K562 (cell line): ENCODE data around the gene PFKP. TPM values are rescaled to one million over a fixed set of nuclear protein-coding genes. Genes with fewer than 3 reads are reported as not detected.

Experiments used
- ATAC-seq: fragments of 200-7000 bp; cut with Tn5 transposase; 3 replicates; pipeline ENCODE4 v1.9.1; 2020; ENCODE audit warnings: moderate library complexity
- BruUV-seq: library from RNA; stranded (reverse); fragments of 400-500 nt; replicated peaks from 2 replicates; lab custom pipeline; 2021; lab: Mats Ljungman, UMichigan
- CTCF ChIA-PET: fragments of 300-600 bp; formaldehyde crosslinking; extraction: SDS; loops from one replicate; lab custom pipeline; 2021; ENCODE audit warnings: low intra/inter-chr PET ratio; lab: Yijun Ruan, JAX
- POLR2A ChIA-PET: fragments of 300-600, 350-650 bp; sonication (Branson Sonifier 250); formaldehyde crosslinking; extraction: SDS; loops from one replicate; lab custom pipeline; 2021; ENCODE audit warnings: antibody characterized with exemption, inconsistent platforms; lab: Yijun Ruan, JAX
- DNase-seq, 4 experiments: peaks; one replicate each; pipeline versions ENCODE4 v3.0.0 to v3.0.0-alpha.2; 2011 to 2018; ENCODE audit warnings: low spot score in 3 of 4, mixed read lengths in 3 of 4; ENCODE audit errors: extremely low read depth in 1 of 4
- FAIRE-seq: peaks from 2 replicates; lab custom pipeline; 2011; peaks lifted over from hg19 to GRCh38; lab: Jason Lieb, UNC
- H2AFZ ChIP-seq: 2 replicates; pipeline ENCODE4 v1.6.0; 2011; ENCODE audit warnings: low read depth, low read length, control low read depth, inconsistent platforms
- H3K27ac ChIP-seq: fragments of 200-600 bp; 3 replicates; pipeline ENCODE4 v1.8.0; 2011; ENCODE audit warnings: low read depth, mild to moderate bottlenecking, control low read depth, inconsistent platforms, low read length, moderate library complexity, mixed read lengths; ENCODE audit errors: extremely low read depth
- H3K27me3 ChIP-seq, 2 experiments: fragments of 300-600 bp in 1 of 2; 2 replicates in 1 of 2; 3 replicates in 1 of 2; pipeline versions ENCODE4 v1.6.0 to v1.8.0; 2011; ENCODE audit warnings: inconsistent platforms in 2 of 2, low read length in 2 of 2, mild to moderate bottlenecking in 1 of 2, mixed read lengths in 1 of 2, moderate library complexity in 1 of 2; ENCODE audit not compliant: control insufficient read depth in 2 of 2, insufficient read depth in 2 of 2
- H3K36me3 ChIP-seq: fragments of 300-600 bp; 3 replicates; pipeline ENCODE4 v1.8.0; 2011; ENCODE audit warnings: mild to moderate bottlenecking, low read length, inconsistent platforms; ENCODE audit not compliant: control insufficient read depth, insufficient read depth
- H3K4me1 ChIP-seq, 2 experiments: fragments of 200-600 bp in 1 of 2; replicated peaks in 1 of 2; 2 replicates in 1 of 2; 3 replicates in 1 of 2; pipeline versions ENCODE4 v1.5.1 to v1.8.0; 2011; ENCODE audit warnings: inconsistent platforms in 2 of 2, low read length in 2 of 2, mild to moderate bottlenecking in 1 of 2, mixed read lengths in 1 of 2, moderate library complexity in 1 of 2; ENCODE audit not compliant: control insufficient read depth in 2 of 2, insufficient read depth in 2 of 2
- H3K4me2 ChIP-seq: 2 replicates; pipeline ENCODE4 v1.6.1; 2011; ENCODE audit warnings: low read length, control low read depth, inconsistent platforms, mixed read lengths; ENCODE audit not compliant: insufficient read depth
- H3K4me3 ChIP-seq: fragments of 200-600 bp; sonication (generic), shearing (Covaris generic); 2 replicates; pipeline ENCODE4 v1.5.1; 2016; ENCODE audit warnings: control low read depth, inconsistent platforms
- H3K79me2 ChIP-seq: fragments of 200-600 bp; 3 replicates; pipeline ENCODE4 v1.8.0; 2011; ENCODE audit warnings: low read length, inconsistent platforms; ENCODE audit not compliant: control insufficient read depth, insufficient read depth
- H3K9ac ChIP-seq, 2 experiments: 2 replicates each; pipeline versions ENCODE4 v1.6.0 to v1.6.1; 2011; ENCODE audit warnings: low read depth in 2 of 2, low read length in 2 of 2, control low read depth in 1 of 2, inconsistent platforms in 1 of 2, mild to moderate bottlenecking in 1 of 2, mixed read lengths in 1 of 2; ENCODE audit not compliant: insufficient read depth in 1 of 2
- H3K9me1 ChIP-seq: one replicate; pipeline ENCODE4 v1.6.0; 2011; ENCODE audit warnings: inconsistent platforms, mild to moderate bottlenecking, low read length, moderate library complexity; ENCODE audit not compliant: control insufficient read depth, insufficient read depth
- H3K9me3 ChIP-seq: replicated peaks from 2 replicates; pipeline ENCODE4 v1.5.1; 2011; ENCODE audit warnings: low read depth, low read length, inconsistent platforms; ENCODE audit not compliant: control insufficient read depth, insufficient read depth
- H4K20me1 ChIP-seq: replicated peaks from 2 replicates; pipeline ENCODE4 v1.6.1; 2011; ENCODE audit warnings: low read length, inconsistent platforms, mixed read lengths; ENCODE audit not compliant: control insufficient read depth, insufficient read depth
- ELK3 ChIP-seq: fragments of 450-650 bp; formaldehyde crosslinking; IDR thresholded peaks from 2 replicates; pipeline ENCODE4 v1.4.0; 2020; ENCODE audit warnings: mild to moderate bottlenecking
- KLF6 ChIP-seq: fragments of 250-450 bp; sonication (Bioruptor Pico); IDR thresholded peaks from 2 replicates; pipeline ENCODE4 v1.4.0; 2020; ENCODE audit warnings: mild to moderate bottlenecking, moderate library complexity, borderline replicate concordance
- MEF2A ChIP-seq: IDR thresholded peaks from 2 replicates; pipeline ENCODE4 v1.6.1; 2011; ENCODE audit warnings: low read depth, mild to moderate bottlenecking, low read length, moderate library complexity; ENCODE audit not compliant: control insufficient read depth
- NCOA4 ChIP-seq: fragments of 450-650 bp; IDR thresholded peaks from 2 replicates; pipeline ENCODE4 v1.6.1; 2018; ENCODE audit warnings: mild to moderate bottlenecking; ENCODE audit not compliant: partially characterized antibody
- NFYB ChIP-seq: IDR thresholded peaks from 2 replicates; pipeline ENCODE4 v1.6.1; 2011; ENCODE audit warnings: mild to moderate bottlenecking, moderate library complexity; ENCODE audit not compliant: insufficient read length; ENCODE audit errors: extremely low read depth
- NR4A1 ChIP-seq, 2 experiments: fragments of 250-450 bp in 1 of 2; fragments of 450-650 bp in 1 of 2; sonication (Bioruptor Pico) in 1 of 2; IDR thresholded peaks; 2 replicates each; pipeline versions ENCODE4 v1.4.0 to v1.6.1; 2016 to 2020; ENCODE audit warnings: mild to moderate bottlenecking in 2 of 2, missing compliant biosample characterization in 1 of 2, missing genetic modification characterization in 1 of 2, moderate library complexity in 1 of 2
- POLR2G ChIP-seq: fragments of 200-400 bp; formaldehyde crosslinking; IDR thresholded peaks from 2 replicates; pipeline ENCODE4 v1.6.1; 2017; ENCODE audit warnings: low read depth, mild to moderate bottlenecking, antibody characterized with exemption, low read length, moderate library complexity
- SUPT5H ChIP-seq: fragments of 450-650 bp; IDR thresholded peaks from 2 replicates; pipeline ENCODE4 v1.6.1; 2016
- ZNF212 ChIP-seq: fragments of 450-650 bp; formaldehyde crosslinking; IDR thresholded peaks from 2 replicates; pipeline ENCODE4 v1.4.0; 2020; ENCODE audit warnings: mild to moderate bottlenecking
- WGBS: fragments of 100-300 bp; shearing (Covaris generic); methylation state at CpG from one replicate; pipeline ENCODE4 v1.1.6; 2016; ENCODE audit warnings: low coverage, mixed read lengths; ENCODE audit not compliant: insufficient coverage; ENCODE audit errors: missing lambda C conversion rate; 5-methylcytosine and 5-hydroxymethylcytosine counted together
- in situ Hi-C: fragments of 300-500 bp; cut with MboI; formaldehyde crosslinking; loops from 4 replicates; pipeline ENCODE4 v1.15.0; 2018; ENCODE audit warnings: inconsistent platforms, mixed read lengths
- intact Hi-C: fragments of 100-400 bp; cut with micrococcal nuclease; formaldehyde crosslinking; loops from 2 replicates; pipeline ENCODE4 v1.14.2; 2022
- polyA plus RNA-seq, 8 experiments: library from polyadenylated mRNA; depleted of rRNA in 4 of 8; stranded (reverse) in 5 of 8; unstranded in 3 of 8; fragments of >200 nt; fragmentation: Nextera tagmentation in 2 of 8; fragmentation: Illumina TruSeq in 1 of 8; extraction: Ambion mirVana in 2 of 8; extraction: Trizol in 1 of 8; gene quantifications; 2 replicates each; pipeline versions ENCODE4 v1.2.1 to v1.2.3, GENCODE V29; 2011 to 2014; ENCODE audit warnings: inconsistent platforms in 1 of 8, missing spikeins in 1 of 8
- total RNA-seq, 7 experiments: library from RNA; depleted of rRNA in 6 of 7; stranded (reverse); fragments of >200 nt in 6 of 7; fragmentation: Illumina TruSeq in 2 of 7; extraction: Trizol in 2 of 7; gene quantifications; 2 replicates each; pipeline versions ENCODE4 v1.2.1 to v1.2.3, GENCODE V29; 2011 to 2021; ENCODE audit warnings: low replicate concordance in 1 of 7

Gene PFKP
- total and polyA plus RNA-seq, 9 of the 15 experiments (the other 6 are each of a cell fraction or from before 2014, with no cell fraction given) = 23.5 to 116 (median 62.1) TPM

- FAIRE-seq (no peak), DNase-seq (no peak), ATAC-seq (no peak)
- Histone ChIP-seq H3K9ac (no peak overlapping the region), H3K4me3 (no peak overlapping the region), H3K9me1 (peaks cover under 1% of the 10 kb centered on the region), H3K27me3 (no peaks in the 10 kb centered on the region), H2AFZ (no peak overlapping the region), H3K27ac (no peak overlapping the region), H3K9me3 (no peaks in the 10 kb centered on the region), H3K36me3 (peaks cover 85% of the 10 kb centered on the region), H3K4me2 (no peak overlapping the region), H3K79me2 (no peaks in the 10 kb centered on the region), H4K20me1 (no peaks in the 10 kb centered on the region), H3K4me1 (no peaks in the 10 kb centered on the region)
- BruUV-seq = no TSS peak
- in situ Hi-C loops (no loop called here), intact Hi-C loops (no loop called here)
- ChIA-PET CTCF (no interaction called here), POLR2A (interaction anchor here (0.5 to 2.5 kb wide), 4 partner anchors 12 to 862 kb away, joined by 3 to 9 read pairs (median 3); no protein-coding TSS in a partner anchor)
- TF ChIP-seq SUPT5H (no peak), KLF6 (no peak), ELK3 (CRISPR knock-in tag) (no peak), ZNF212 (CRISPR knock-in tag) (no peak), NCOA4 (no peak)
- over 99% methylated on average over 8 of the region's 8 CpGs for WGBS
These were observed 40.7 kb downstream of the PFKP start for GRCh38 chr10:3108033-3108432.

GRCh38 chr10:3108575-3109105 is 41.3 kb downstream of the PFKP start:
- Histone ChIP-seq H3K4me2 (no peak overlapping the region), H3K4me1 (no peaks in the 10 kb centered on the region), H3K9ac (no peak overlapping the region), H3K4me3 (no peak overlapping the region), H3K27me3 (no peaks in the 10 kb centered on the region), H3K36me3 (peaks cover 85% of the 10 kb centered on the region), H3K27ac (no peak overlapping the region), H2AFZ (no peak overlapping the region), H3K79me2 (no peaks in the 10 kb centered on the region), H4K20me1 (no peaks in the 10 kb centered on the region), H3K9me3 (no peaks in the 10 kb centered on the region), H3K9me1 (no peaks in the 10 kb centered on the region)
- intact Hi-C loops = no loop called here
- CTCF ChIA-PET = no interaction called here
- FAIRE-seq (no peak), DNase-seq (no peak), ATAC-seq (no peak)
- BruUV-seq = no TSS peak
- POLR2A ChIA-PET = interaction anchor here (2.5 kb wide), 1 partner anchor 13 kb away, joined by 9 read pairs; no protein-coding TSS in a partner anchor
- WGBS = 90% methylated on average over 20 of the region's 21 CpGs
- in situ Hi-C loops = no loop called here
- TF ChIP-seq MEF2A (no peak), NFYB (no peak), POLR2G (0 out of 2 replicates have a peak, but pooled peaks have one; percentile 5), NR4A1 (CRISPR knock-in tag; IDR thresholded peaks at IDR 0.05) (no peak), NR4A1 (tag; IDR thresholded peaks at IDR 0.05) (no peak)
